Esophagus squamous epithelium (tissue), 4 donors: ENCODE measurements around the gene SPOPL.

ENCODE experiments used
- POLR2A ChIP-seq, 4 donors: fragments of 450-650 bp; IDR thresholded peaks; one replicate each; pipeline ENCODE4 v1.6.1; 2017; ENCODE audit warnings: antibody characterized with exemption in 4 of 4, mild to moderate bottlenecking in 4 of 4, moderate library complexity in 3 of 4
- TF ChIP-seq, protein P1 (sequence below), 6 experiments: fragments of 450-650 bp in 4 of 6; fragments of 200-600 bp in 2 of 6; sonication (generic) in 2 of 6; IDR thresholded peaks; one replicate each; pipeline ENCODE4 v1.5.1; 2016 to 2019; ENCODE audit warnings: antibody characterized with exemption in 6 of 6, mild to moderate bottlenecking in 4 of 6, moderate library complexity in 4 of 6

DNA sequence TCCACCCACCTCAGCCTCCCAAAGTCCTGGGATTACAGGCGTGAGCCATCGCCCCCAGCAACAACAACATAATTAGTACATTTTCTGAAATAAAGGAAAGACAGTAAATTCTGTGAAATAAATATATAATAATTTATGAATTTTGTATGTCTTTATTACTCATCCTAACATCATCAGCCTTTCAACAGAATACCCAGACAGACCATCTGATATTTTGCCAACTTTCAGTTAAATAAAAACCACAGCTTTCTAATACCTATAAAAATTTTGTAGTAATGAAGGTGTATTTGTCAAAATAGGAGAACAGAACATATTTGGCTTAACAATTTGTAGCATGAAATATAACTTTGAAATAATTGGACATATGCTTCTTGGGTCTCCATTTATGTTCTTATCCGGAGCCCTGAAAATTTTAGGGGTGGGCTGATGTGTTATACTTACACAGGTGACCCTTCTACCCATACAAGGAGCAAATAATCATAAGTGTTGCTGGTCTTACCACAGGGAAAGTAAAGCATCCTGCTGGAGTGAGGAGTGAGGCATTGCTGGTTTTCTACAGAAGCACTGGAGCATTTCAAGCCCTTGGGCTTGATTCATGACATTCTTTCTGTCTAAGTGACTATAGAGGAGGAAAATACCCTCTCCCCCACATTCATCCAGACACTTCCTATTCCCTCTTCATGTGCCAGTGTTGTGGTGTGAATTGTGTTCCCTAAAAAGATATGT, 99.3 kb downstream of the SPOPL start:
- no peak for TF ChIP-seq POLR2A (IDR thresholded peaks at IDR 0.05)
- TF ChIP-seq, protein P1, sequence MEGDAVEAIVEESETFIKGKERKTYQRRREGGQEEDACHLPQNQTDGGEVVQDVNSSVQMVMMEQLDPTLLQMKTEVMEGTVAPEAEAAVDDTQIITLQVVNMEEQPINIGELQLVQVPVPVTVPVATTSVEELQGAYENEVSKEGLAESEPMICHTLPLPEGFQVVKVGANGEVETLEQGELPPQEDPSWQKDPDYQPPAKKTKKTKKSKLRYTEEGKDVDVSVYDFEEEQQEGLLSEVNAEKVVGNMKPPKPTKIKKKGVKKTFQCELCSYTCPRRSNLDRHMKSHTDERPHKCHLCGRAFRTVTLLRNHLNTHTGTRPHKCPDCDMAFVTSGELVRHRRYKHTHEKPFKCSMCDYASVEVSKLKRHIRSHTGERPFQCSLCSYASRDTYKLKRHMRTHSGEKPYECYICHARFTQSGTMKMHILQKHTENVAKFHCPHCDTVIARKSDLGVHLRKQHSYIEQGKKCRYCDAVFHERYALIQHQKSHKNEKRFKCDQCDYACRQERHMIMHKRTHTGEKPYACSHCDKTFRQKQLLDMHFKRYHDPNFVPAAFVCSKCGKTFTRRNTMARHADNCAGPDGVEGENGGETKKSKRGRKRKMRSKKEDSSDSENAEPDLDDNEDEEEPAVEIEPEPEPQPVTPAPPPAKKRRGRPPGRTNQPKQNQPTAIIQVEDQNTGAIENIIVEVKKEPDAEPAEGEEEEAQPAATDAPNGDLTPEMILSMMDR (IDR thresholded peaks at IDR 0.05), result no peak
